ENCODE results near the gene ARHGAP19. TPM values are rescaled to one million over a fixed set of nuclear protein-coding genes. Genes with fewer than 3 reads are reported as not detected.
A peak's percentile ranks its signal among the peaks of the same experiment; 100 is the strongest.

Gene ARHGAP19
- total RNA-seq, 2 experiments from 2014 or later, result 53.2 to 54.2 TPM

DNA sequence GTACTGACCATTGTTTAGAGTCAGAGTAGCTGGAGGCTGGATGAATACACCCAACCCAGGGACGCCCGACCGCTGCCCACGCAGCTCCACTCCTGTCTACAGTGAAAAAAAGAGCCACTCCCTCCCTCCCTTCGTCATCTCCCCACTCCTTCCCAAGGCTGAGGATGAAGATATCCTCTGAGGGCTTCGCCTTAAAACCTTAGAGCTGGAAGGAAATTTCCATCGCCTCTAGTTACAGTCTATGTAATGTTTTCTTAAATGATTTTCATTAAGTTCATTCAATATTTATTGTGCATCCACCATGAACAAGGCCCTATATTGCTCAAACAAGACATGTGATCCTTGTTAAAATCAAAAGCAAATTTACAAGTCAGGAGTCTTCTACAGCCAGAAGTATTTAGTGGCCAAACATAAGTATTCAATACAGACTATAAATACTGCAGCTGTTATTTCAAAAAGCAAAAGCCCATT lies 95.4 kb downstream of the ARHGAP19 start:
- H3K4me1 Mint-ChIP-seq (ENCODE audit: low read depth), result peaks cover 10% of the 10 kb centered on the region
- H3K36me3 Mint-ChIP-seq, result no peaks in the 10 kb centered on the region
- intact Hi-C loops (cut with micrococcal nuclease), result loop anchor here (2.0 kb wide), 1 partner anchor 124 kb away; no protein-coding TSS in a partner anchor
- H3K27me3 Mint-ChIP-seq, result peaks cover 23% of the 10 kb centered on the region
- no peak for DNase-seq
- no peak overlapping the region for H3K27ac Mint-ChIP-seq
- no peak overlapping the region for H3K4me3 Mint-ChIP-seq
- POLR2A ChIA-PET, result no interaction called here
- CTCF ChIA-PET, result interaction anchor here (0.7 to 13.2 kb wide), 29 partner anchors 9 to 556 kb away, joined by 3 to 180 read pairs (median 4); no protein-coding TSS in a partner anchor
- no peaks in the 10 kb centered on the region for H3K9me3 Mint-ChIP-seq

GRCh38 chr10:97196223-97197029 lies 96.0 kb downstream of the ARHGAP19 start:
- no peaks in the 10 kb centered on the region for H3K36me3 Mint-ChIP-seq
- intact Hi-C loops (cut with micrococcal nuclease), result loop anchor here (2.0 kb wide), 1 partner anchor 124 kb away; no protein-coding TSS in a partner anchor
- DNase-seq, result peak; percentile 73
- ChIA-PET CTCF (interaction anchor here (0.5 to 13.2 kb wide), 31 partner anchors 9 to 767 kb away, joined by 3 to 180 read pairs (median 4); no protein-coding TSS in a partner anchor), POLR2A (no interaction called here)
- H3K27me3 Mint-ChIP-seq, result peaks cover 24% of the 10 kb centered on the region
- peaks cover 10% of the 10 kb centered on the region for H3K4me1 Mint-ChIP-seq (ENCODE audit: low read depth)
- H3K9me3 Mint-ChIP-seq, result no peaks in the 10 kb centered on the region
- no peak overlapping the region for H3K27ac Mint-ChIP-seq
- H3K4me3 Mint-ChIP-seq, result peak overlapping the region; percentile 64

DNA sequence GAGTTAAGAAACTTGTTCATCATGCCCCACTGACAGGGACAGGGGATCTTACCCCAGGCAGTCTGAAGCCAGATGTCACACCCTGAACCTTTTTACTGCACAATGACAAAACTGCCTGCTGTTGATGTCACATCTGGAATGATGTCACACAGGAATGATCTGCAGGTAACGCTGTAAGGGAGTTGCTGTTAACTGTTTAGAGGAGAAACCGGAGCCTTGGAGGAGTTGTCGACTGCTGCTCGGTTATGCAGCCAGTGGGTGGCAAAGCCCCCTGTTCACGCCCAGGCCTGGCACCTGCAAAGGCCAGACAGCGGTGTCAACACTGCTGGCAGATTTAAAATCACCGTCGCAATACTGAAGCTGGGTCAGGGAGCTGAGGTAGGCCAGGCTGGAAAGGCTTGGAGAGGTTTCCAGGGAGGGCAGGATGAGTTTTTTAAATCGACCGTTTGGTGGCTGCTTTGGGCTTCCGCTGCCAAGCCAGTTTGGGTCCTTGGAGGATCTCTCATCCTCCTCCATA lies 96.7 kb downstream of the ARHGAP19 start:
- Mint-ChIP-seq H3K4me3 (peak overlapping the region; percentile 64), H3K9me3 (no peaks in the 10 kb centered on the region), H3K36me3 (no peaks in the 10 kb centered on the region), H3K27me3 (peaks cover 24% of the 10 kb centered on the region), H3K4me1 (ENCODE audit: low read depth) (peaks cover 8% of the 10 kb centered on the region), H3K27ac (no peak overlapping the region)
- ChIA-PET CTCF (interaction anchor here (0.8 to 13.2 kb wide), 21 partner anchors 8 to 171 kb away, joined by 3 to 180 read pairs (median 5); no protein-coding TSS in a partner anchor), POLR2A (no interaction called here)
- no peak for DNase-seq
- intact Hi-C loops (cut with micrococcal nuclease), result loop anchor here (2.0 kb wide), 1 partner anchor 123 kb away; no protein-coding TSS in a partner anchor

DNA sequence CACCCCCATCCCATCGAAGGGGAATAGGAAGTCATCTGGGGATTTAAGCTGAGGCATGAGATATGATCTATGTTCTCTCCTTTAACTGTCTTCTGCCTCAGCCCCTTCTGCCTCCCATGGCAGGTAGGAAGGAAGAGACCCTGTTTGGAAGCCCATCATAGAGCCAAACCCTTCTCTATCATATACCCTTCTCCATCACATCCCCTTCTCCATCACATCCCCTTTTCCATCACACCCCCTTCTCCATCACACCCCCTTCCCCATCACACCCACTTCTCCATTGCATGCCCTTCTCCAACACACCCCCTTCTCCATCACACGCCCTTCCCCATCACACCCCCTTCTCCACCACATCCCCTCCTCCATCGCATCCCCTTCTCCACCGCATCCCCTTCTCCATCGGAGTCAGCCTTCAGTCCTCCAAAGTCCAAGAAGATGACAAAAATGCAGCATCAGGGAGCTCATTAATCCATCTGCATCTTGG lies 99.4 kb downstream of the ARHGAP19 start:
- H3K9me3 Mint-ChIP-seq, result no peaks in the 10 kb centered on the region
- peaks cover 8% of the 10 kb centered on the region for H3K4me1 Mint-ChIP-seq (ENCODE audit: low read depth)
- ChIA-PET CTCF (interaction anchor here (0.9 to 13.2 kb wide), 3 partner anchors 16 to 156 kb away, joined by 3 to 180 read pairs (median 10); no protein-coding TSS in a partner anchor), POLR2A (no interaction called here)
- H3K27ac Mint-ChIP-seq, result no peak overlapping the region
- intact Hi-C loops (cut with micrococcal nuclease), result no loop called here
- H3K4me3 Mint-ChIP-seq, result no peak overlapping the region
- H3K27me3 Mint-ChIP-seq, result peaks cover 20% of the 10 kb centered on the region
- no peaks in the 10 kb centered on the region for H3K36me3 Mint-ChIP-seq
- DNase-seq, result no peak

- H3K4me3 Mint-ChIP-seq, result no peak overlapping the region
- H3K36me3 Mint-ChIP-seq, result no peaks in the 10 kb centered on the region
- intact Hi-C loops (cut with micrococcal nuclease), result no loop called here
- H3K27ac Mint-ChIP-seq, result no peak overlapping the region
- no peaks in the 10 kb centered on the region for H3K9me3 Mint-ChIP-seq
- ChIA-PET POLR2A (no interaction called here), CTCF (interaction anchor here (1.3 to 13.2 kb wide), 2 partner anchors 18 to 118 kb away, joined by 4 to 180 read pairs; no protein-coding TSS in a partner anchor)
- H3K4me1 Mint-ChIP-seq (ENCODE audit: low read depth), result no peaks in the 10 kb centered on the region
- H3K27me3 Mint-ChIP-seq, result peaks cover 35% of the 10 kb centered on the region
- DNase-seq, result no peak
Observed at GRCh38 chr10:97190450-97190849, 102.0 kb downstream of the ARHGAP19 start.

DNA sequence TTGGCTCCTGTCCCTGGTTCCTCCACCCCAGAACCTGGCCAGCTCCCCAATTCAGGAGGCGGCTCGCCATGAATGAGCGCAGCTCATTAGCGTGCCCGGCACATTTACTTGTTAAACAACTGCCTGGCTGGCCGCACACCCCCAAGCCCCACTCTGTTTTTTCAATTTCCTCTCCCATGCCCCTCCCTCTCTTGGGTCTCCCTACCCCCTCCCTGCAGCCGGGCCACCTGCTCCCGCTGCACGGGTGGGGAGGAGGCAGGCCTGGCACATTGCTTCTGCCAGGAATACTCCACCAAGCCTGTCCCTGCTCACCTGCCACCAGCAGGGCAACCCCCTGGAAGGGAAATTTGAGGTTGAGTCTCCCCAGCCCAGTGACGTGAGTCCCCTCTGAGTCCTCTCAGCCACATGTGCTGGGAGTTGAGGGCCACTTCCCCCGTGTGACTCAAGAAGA lies 104.2 kb downstream of the ARHGAP19 start:
- peaks cover 3% of the 10 kb centered on the region for H3K4me1 Mint-ChIP-seq (ENCODE audit: low read depth)
- H3K27me3 Mint-ChIP-seq, result peaks cover 48% of the 10 kb centered on the region
- ChIA-PET CTCF (interaction anchor here (1.7 kb wide), 1 partner anchor 8 kb away, joined by 7 read pairs; no protein-coding TSS in a partner anchor), POLR2A (no interaction called here)
- intact Hi-C loops (cut with micrococcal nuclease), result no loop called here
- no peak for DNase-seq
- H3K36me3 Mint-ChIP-seq, result no peaks in the 10 kb centered on the region
- no peak overlapping the region for H3K4me3 Mint-ChIP-seq
- no peak overlapping the region for H3K27ac Mint-ChIP-seq
- H3K9me3 Mint-ChIP-seq, result no peaks in the 10 kb centered on the region

DNA sequence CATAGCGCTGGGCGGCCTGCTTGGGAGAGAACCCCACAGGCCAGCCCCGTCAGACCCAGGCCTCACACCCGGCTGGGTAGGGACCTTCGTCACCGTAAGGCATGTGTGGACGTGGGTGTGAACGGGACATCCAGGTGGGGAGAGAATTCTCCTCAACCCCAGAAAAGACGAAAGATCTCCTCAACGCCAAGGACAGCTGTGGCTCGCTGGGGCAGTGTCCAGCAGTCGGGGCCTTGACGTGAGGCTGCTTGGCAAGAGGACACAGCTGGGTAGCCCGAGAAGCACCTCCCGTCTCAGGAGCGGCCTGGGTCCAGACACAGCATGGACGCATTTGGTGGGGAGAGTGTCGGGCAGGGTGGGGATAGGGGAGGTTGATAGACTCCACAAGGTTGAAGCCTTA lies 105.5 kb downstream of the ARHGAP19 start:
- no peaks in the 10 kb centered on the region for H3K36me3 Mint-ChIP-seq

GRCh38 chr10:97185326-97186058 lies 106.9 kb downstream of the ARHGAP19 start, which contains the start of gene SLIT1:
Gene SLIT1, minus strand, starts transcription at chr10:97185959. Its CDS starts 285 bp downstream, at chr10:97185674.
- Mint-ChIP-seq H3K36me3 (no peaks in the 10 kb centered on the region), H3K27ac (no peak within 1 kb of the TSS), H3K4me3 (no peak within 1 kb of the TSS), H3K9me3 (no peaks in the 10 kb centered on the region), H3K27me3 (peaks cover 45% of the 10 kb centered on the region), H3K4me1 (ENCODE audit: low read depth) (peaks cover 3% of the 10 kb centered on the region)
- ChIA-PET CTCF (no interaction called here), POLR2A (no interaction called here)
- intact Hi-C loops (cut with micrococcal nuclease), result no loop called here
- no peak for DNase-seq

More for the DNA sequence above, 105.5 kb downstream of the ARHGAP19 start:
- no peak for DNase-seq
- H3K4me1 Mint-ChIP-seq (ENCODE audit: low read depth), result peaks cover 3% of the 10 kb centered on the region
- H3K27me3 Mint-ChIP-seq, result peaks cover 41% of the 10 kb centered on the region
- H3K4me3 Mint-ChIP-seq, result no peak overlapping the region
- H3K27ac Mint-ChIP-seq, result no peak overlapping the region
- ChIA-PET CTCF (interaction anchor here (1.0 to 1.7 kb wide), 3 partner anchors 10 to 114 kb away, joined by 3 to 7 read pairs (median 3); no protein-coding TSS in a partner anchor), POLR2A (no interaction called here)
- no peaks in the 10 kb centered on the region for H3K9me3 Mint-ChIP-seq
- intact Hi-C loops (cut with micrococcal nuclease), result no loop called here

DNA sequence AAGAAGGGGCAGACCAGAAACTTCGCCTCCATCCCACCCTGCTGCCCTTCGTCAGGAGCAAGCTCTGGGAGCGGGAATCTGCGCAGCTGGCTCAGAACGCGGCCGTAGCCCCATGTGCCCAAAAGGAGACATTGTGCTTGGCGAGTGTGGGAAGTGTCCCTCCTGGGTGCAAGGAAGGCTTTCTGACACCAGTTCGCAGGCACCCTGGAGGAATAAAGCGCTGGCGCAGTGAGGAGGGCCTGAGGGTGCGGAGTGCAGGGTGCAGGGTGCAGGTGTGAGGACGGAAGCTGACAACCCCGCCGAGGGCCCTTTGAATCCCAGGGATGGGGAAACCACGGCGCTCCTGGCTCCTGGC lies 107.5 kb downstream of the ARHGAP19 start:
- DNase-seq, result no peak
- no peaks in the 10 kb centered on the region for H3K9me3 Mint-ChIP-seq
- peaks cover 3% of the 10 kb centered on the region for H3K4me1 Mint-ChIP-seq (ENCODE audit: low read depth)
- POLR2A ChIA-PET, result no interaction called here
- intact Hi-C loops (cut with micrococcal nuclease), result no loop called here
- no peak overlapping the region for H3K4me3 Mint-ChIP-seq
- H3K36me3 Mint-ChIP-seq, result no peaks in the 10 kb centered on the region
- CTCF ChIA-PET, result interaction anchor here (1.6 kb wide), 1 partner anchor 148 kb away, joined by 6 read pairs; no protein-coding TSS in a partner anchor
- H3K27ac Mint-ChIP-seq, result no peak overlapping the region
- H3K27me3 Mint-ChIP-seq, result peaks cover 49% of the 10 kb centered on the region

- POLR2A ChIA-PET, result no interaction called here
- intact Hi-C loops (cut with micrococcal nuclease), result no loop called here
- CTCF ChIA-PET, result interaction anchor here (1.6 to 3.5 kb wide), 3 partner anchors 27 to 146 kb away, joined by 6 to 14 read pairs (median 7); no protein-coding TSS in a partner anchor
Observed at GRCh38 chr10:97183314-97183713, 109.1 kb downstream of the ARHGAP19 start.

GRCh38 chr10:97182288-97182990 lies 110.0 kb downstream of the ARHGAP19 start:
- Mint-ChIP-seq H3K4me1 (ENCODE audit: low read depth) (peaks cover 3% of the 10 kb centered on the region), H3K4me3 (no peak overlapping the region), H3K36me3 (no peaks in the 10 kb centered on the region), H3K9me3 (no peaks in the 10 kb centered on the region), H3K27me3 (peaks cover 53% of the 10 kb centered on the region), H3K27ac (no peak overlapping the region)
- POLR2A ChIA-PET, result no interaction called here
- no peak for DNase-seq
- intact Hi-C loops (cut with micrococcal nuclease), result no loop called here
- CTCF ChIA-PET, result interaction anchor here (0.6 to 3.5 kb wide), 5 partner anchors 14 to 145 kb away, joined by 3 to 14 read pairs (median 5); no protein-coding TSS in a partner anchor

More at GRCh38 chr10:97183314-97183713, 109.1 kb downstream of the ARHGAP19 start:
- H3K36me3 Mint-ChIP-seq, result no peaks in the 10 kb centered on the region
- H3K4me1 Mint-ChIP-seq (ENCODE audit: low read depth), result peaks cover 3% of the 10 kb centered on the region
- peaks cover 56% of the 10 kb centered on the region for H3K27me3 Mint-ChIP-seq
- H3K9me3 Mint-ChIP-seq, result no peaks in the 10 kb centered on the region
- no peak overlapping the region for H3K27ac Mint-ChIP-seq
- no peak for DNase-seq
- no peak overlapping the region for H3K4me3 Mint-ChIP-seq

Data from activated CD4-positive, alpha-beta memory T cell treated with anti-CD3 and anti-CD28 coated beads for 36 hours (primary cell).